Upper lobe of right lung (tissue), 1 donor: ENCODE data around the gene GALT. TPM values are rescaled to one million over a fixed set of nuclear protein-coding genes. Genes with fewer than 3 reads are reported as not detected.

Experiments used
- ATAC-seq: fragments of 200-7000 bp; cut with Tn5 transposase; one replicate; pipeline ENCODE4 v1.9.1; 2020; ENCODE audit warnings: mild to moderate bottlenecking, moderate library complexity
- DNase-seq: peaks from one replicate; pipeline ENCODE4 v3.0.0-alpha.2; 2020
- H3K27ac ChIP-seq: fragments of 200-600 bp; one replicate; pipeline ENCODE4 v1.8.0; 2022
- H3K27me3 ChIP-seq: fragments of 200-600 bp; one replicate; pipeline ENCODE4 v1.8.0; 2022; ENCODE audit warnings: mild to moderate bottlenecking
- H3K36me3 ChIP-seq: fragments of 200-600 bp; one replicate; pipeline ENCODE4 v1.8.0; 2022
- H3K4me1 ChIP-seq: fragments of 200-600 bp; one replicate; pipeline ENCODE4 v1.8.0; 2022
- H3K4me3 ChIP-seq: fragments of 200-600 bp; one replicate; pipeline ENCODE4 v1.8.0; 2022; ENCODE audit warnings: mild to moderate bottlenecking
- H3K9me3 ChIP-seq: fragments of 200-600 bp; one replicate; pipeline ENCODE4 v1.8.0; 2022
- CTCF ChIP-seq: fragments of 200-600 bp; IDR thresholded peaks from one replicate; pipeline ENCODE4 v1.8.0; 2022; ENCODE audit warnings: antibody characterized with exemption
- intact Hi-C: fragments of 100-400 bp; cut with DNase I; formaldehyde crosslinking; loops from one replicate; pipeline ENCODE4 v1.11.0; 2022
- total RNA-seq: library from RNA; stranded (reverse); fragmentation: NEBNext Ultra II Directional; extraction: Animal tissue kit (Norgen Biotek cat#: 25700); gene quantifications from one replicate; pipeline ENCODE4 v1.2.1, GENCODE V29; 2021
- donor health status: DM: no; HTN: yes; CAD: no; lungs with severe emphysema.

The GALT gene
- total RNA-seq, 1 donor from 2014 or later, result 47.6 TPM

DNA sequence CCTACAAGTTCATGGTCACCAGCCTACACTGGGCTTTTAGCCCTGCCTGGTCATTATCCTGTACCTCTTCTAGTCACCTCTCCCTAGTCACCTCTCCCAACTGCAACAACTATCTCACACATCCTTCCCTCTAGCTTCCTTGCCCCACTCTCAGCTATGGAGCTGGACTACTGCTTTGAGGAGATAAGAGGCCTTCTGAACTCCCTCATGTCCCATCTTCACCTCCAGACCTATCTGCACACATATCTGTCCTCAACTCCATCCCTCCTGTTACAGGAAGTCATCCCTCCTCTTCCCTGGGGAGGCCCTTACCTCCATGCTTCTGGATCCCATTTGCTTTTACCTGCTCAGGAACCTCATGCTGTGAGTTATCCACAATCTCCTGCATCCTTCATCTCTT is 40.3 kb upstream of the GALT start:
- Histone ChIP-seq H3K27me3 (no peaks in the 10 kb centered on the region), H3K36me3 (no peaks in the 10 kb centered on the region), H3K9me3 (no peaks in the 10 kb centered on the region), H3K27ac (no peak overlapping the region), H3K4me1 (no peaks in the 10 kb centered on the region), H3K4me3 (no peak overlapping the region)
- DNase-seq (no peak), ATAC-seq (no peak)
- intact Hi-C loops, result loop anchor here (10.0 kb wide), 1 partner anchor 61 kb away; no protein-coding TSS in a partner anchor
- no peak for TF ChIP-seq CTCF

DNA sequence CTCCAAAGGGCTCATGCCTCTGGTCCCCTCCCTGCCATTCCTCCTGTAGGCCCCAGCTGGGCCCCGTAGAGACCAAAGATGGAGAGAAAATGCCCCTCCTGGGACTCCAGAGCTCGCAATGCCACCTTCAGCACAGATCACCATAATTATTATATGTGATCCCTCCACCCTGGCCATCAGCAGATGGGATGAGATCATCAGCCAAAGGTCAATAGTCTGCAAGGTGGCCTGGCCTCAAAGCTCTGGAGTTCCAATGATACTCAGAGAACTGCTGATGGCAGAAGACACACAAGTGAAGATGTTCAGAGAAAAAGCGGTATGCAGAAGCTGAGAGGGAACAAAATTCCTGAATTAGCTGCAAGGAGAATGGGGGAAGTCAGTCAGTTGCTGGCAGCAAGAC is 39.6 kb upstream of the GALT start:
- no peaks in the 10 kb centered on the region for H3K9me3 ChIP-seq
- no peak overlapping the region for H3K27ac ChIP-seq
- no peak overlapping the region for H3K4me3 ChIP-seq
- no peaks in the 10 kb centered on the region for H3K4me1 ChIP-seq
- H3K27me3 ChIP-seq, result no peaks in the 10 kb centered on the region
- no peaks in the 10 kb centered on the region for H3K36me3 ChIP-seq
- intact Hi-C loops, result loop anchor here (10.0 kb wide), 1 partner anchor 62 kb away; no protein-coding TSS in a partner anchor
- no peak for DNase-seq
- ATAC-seq, result no peak
- TF ChIP-seq CTCF, result no peak

- Histone ChIP-seq H3K4me3 (no peak overlapping the region), H3K36me3 (no peaks in the 10 kb centered on the region), H3K27ac (no peak overlapping the region), H3K27me3 (no peaks in the 10 kb centered on the region), H3K9me3 (no peaks in the 10 kb centered on the region), H3K4me1 (peaks cover under 1% of the 10 kb centered on the region)
- TF ChIP-seq CTCF, result no peak
- no peak for ATAC-seq
- intact Hi-C loops, result loop anchor here (10.0 kb wide), 1 partner anchor 63 kb away; no protein-coding TSS in a partner anchor
- no peak for DNase-seq
Measured at GRCh38 chr9:34607331-34607730, 39.1 kb upstream of the GALT start.

DNA sequence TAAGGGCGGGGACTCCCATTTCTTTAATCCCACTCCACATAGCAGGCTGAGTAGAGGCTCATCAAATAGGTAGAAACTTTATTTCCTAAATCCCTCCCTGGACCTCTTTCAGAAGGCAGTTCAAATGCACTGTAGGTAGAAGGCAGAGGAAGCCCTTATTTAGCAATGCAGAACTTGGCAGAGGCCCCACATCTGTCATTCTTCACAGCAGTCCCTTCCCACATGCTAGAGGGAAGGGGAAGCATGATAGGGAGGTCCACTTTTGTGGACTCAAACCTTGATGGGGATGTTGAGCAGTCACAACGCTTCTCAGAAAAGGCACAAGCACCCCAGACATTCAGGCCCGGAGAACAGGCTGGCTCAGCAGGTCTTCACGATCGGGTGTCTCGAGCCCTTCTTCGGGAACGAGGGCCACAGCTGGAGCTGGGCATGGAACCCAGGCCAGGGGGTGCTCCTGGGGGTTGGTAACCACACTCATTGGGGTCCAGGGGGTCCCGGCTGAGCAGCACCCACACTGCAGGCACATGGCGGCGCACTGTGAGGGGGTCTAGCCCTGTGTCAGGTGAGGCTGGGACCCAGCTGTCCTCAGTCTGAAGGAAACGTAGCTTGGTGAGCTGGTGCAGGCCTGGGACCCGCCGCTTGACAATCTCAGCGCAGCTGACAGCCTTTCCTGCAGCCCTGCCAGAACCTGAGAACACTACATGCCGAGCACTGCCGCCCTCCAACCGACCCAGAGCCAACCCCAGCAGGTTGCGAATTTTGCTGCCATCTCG is 35.9 kb upstream of the GALT start:
- DNase-seq (no peak), ATAC-seq (no peak)
- TF ChIP-seq CTCF, result no peak
- H3K9me3 ChIP-seq, result no peaks in the 10 kb centered on the region
- no peak overlapping the region for H3K27ac ChIP-seq
- no peaks in the 10 kb centered on the region for H3K27me3 ChIP-seq
- peaks cover 5% of the 10 kb centered on the region for H3K4me1 ChIP-seq
- intact Hi-C loops, result no loop called here
- no peak overlapping the region for H3K4me3 ChIP-seq
- H3K36me3 ChIP-seq, result peaks cover 16% of the 10 kb centered on the region

DNA sequence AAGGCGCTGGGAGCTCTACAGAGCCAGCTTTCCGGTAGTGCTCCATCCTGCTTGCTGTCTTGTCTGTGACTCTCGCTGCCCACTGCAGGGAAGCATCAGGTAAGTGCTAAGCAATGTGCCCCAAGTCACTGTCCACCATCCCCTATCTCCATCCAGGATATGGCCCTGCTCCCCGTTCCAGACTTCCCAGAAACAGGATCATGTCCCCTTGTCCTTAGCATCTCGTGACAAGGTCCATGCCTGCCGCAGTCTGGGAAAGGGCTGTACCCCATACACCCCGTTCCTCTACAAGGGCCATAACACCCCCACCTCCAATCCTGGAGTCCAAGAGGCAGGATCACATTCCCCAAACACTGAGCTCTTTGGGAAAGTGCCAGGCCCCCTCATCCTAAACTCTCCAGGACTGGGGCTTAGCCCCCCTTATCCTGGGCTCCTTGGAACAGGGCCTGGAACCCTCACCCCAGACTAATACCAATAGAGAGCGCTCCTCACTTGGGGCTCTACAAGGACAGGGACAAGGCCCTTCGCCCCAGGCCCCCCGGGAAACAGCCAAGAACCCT is 35.1 kb upstream of the GALT start:
- no peak for DNase-seq
- peaks cover 5% of the 10 kb centered on the region for H3K4me1 ChIP-seq
- peaks cover 17% of the 10 kb centered on the region for H3K36me3 ChIP-seq
- ATAC-seq, result peak; percentile 7
- TF ChIP-seq CTCF, result no peak
- H3K9me3 ChIP-seq, result no peaks in the 10 kb centered on the region
- H3K27me3 ChIP-seq, result no peaks in the 10 kb centered on the region
- intact Hi-C loops, result no loop called here
- peak overlapping the region; percentile 87 for H3K4me3 ChIP-seq
- H3K27ac ChIP-seq, result peak overlapping the region; percentile 87
